ENCODE measurements around the gene SSBP3.

SSBP3 gene

GRCh38 chr1:54348700-54349021, 57.5 kb downstream of the SSBP3 start:
- no peak for ATAC-seq
- no peak for TF ChIP-seq ZNF8 (CRISPR knock-in tag; IDR thresholded peaks at IDR 0.05)
- TF ChIP-seq, protein P1, sequence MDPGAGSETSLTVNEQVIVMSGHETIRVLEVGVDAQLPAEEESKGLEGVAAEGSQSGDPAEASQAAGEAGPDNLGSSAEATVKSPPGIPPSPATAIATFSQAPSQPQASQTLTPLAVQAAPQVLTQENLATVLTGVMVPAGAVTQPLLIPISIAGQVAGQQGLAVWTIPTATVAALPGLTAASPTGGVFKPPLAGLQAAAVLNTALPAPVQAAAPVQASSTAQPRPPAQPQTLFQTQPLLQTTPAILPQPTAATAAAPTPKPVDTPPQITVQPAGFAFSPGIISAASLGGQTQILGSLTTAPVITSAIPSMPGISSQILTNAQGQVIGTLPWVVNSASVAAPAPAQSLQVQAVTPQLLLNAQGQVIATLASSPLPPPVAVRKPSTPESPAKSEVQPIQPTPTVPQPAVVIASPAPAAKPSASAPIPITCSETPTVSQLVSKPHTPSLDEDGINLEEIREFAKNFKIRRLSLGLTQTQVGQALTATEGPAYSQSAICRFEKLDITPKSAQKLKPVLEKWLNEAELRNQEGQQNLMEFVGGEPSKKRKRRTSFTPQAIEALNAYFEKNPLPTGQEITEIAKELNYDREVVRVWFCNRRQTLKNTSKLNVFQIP (CRISPR knock-in tag; IDR thresholded peaks at IDR 0.05; ENCODE audit: borderline replicate concordance, low read depth) = no peak
- TF ChIP-seq ESRRG (CRISPR knock-in tag; IDR thresholded peaks at IDR 0.05) = no peak
- no peak for TF ChIP-seq ZNF70 (CRISPR knock-in tag; IDR thresholded peaks at IDR 0.05)
- no peak for TF ChIP-seq SNAI2 (CRISPR knock-in tag; IDR thresholded peaks at IDR 0.05)
- TF ChIP-seq, protein P2, sequence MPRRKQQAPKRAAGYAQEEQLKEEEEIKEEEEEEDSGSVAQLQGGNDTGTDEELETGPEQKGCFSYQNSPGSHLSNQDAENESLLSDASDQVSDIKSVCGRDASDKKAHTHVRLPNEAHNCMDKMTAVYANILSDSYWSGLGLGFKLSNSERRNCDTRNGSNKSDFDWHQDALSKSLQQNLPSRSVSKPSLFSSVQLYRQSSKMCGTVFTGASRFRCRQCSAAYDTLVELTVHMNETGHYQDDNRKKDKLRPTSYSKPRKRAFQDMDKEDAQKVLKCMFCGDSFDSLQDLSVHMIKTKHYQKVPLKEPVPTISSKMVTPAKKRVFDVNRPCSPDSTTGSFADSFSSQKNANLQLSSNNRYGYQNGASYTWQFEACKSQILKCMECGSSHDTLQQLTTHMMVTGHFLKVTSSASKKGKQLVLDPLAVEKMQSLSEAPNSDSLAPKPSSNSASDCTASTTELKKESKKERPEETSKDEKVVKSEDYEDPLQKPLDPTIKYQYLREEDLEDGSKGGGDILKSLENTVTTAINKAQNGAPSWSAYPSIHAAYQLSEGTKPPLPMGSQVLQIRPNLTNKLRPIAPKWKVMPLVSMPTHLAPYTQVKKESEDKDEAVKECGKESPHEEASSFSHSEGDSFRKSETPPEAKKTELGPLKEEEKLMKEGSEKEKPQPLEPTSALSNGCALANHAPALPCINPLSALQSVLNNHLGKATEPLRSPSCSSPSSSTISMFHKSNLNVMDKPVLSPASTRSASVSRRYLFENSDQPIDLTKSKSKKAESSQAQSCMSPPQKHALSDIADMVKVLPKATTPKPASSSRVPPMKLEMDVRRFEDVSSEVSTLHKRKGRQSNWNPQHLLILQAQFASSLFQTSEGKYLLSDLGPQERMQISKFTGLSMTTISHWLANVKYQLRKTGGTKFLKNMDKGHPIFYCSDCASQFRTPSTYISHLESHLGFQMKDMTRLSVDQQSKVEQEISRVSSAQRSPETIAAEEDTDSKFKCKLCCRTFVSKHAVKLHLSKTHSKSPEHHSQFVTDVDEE (CRISPR knock-in tag; IDR thresholded peaks at IDR 0.05) = no peak
- no peak for TF ChIP-seq CSDC2 (CRISPR knock-in tag; IDR thresholded peaks at IDR 0.05)
- TF ChIP-seq ISL1 (CRISPR knock-in tag; IDR thresholded peaks at IDR 0.05) = no peak
- no peak for TF ChIP-seq GLIS3 (CRISPR knock-in tag; IDR thresholded peaks at IDR 0.05)
- TF ChIP-seq, protein P3, sequence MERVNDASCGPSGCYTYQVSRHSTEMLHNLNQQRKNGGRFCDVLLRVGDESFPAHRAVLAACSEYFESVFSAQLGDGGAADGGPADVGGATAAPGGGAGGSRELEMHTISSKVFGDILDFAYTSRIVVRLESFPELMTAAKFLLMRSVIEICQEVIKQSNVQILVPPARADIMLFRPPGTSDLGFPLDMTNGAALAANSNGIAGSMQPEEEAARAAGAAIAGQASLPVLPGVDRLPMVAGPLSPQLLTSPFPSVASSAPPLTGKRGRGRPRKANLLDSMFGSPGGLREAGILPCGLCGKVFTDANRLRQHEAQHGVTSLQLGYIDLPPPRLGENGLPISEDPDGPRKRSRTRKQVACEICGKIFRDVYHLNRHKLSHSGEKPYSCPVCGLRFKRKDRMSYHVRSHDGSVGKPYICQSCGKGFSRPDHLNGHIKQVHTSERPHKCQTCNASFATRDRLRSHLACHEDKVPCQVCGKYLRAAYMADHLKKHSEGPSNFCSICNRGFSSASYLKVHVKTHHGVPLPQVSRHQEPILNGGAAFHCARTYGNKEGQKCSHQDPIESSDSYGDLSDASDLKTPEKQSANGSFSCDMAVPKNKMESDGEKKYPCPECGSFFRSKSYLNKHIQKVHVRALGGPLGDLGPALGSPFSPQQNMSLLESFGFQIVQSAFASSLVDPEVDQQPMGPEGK (CRISPR knock-in tag; IDR thresholded peaks at IDR 0.05; ENCODE audit: borderline replicate concordance) = no peak
- TF ChIP-seq BACH2 (CRISPR knock-in tag; IDR thresholded peaks at IDR 0.05; ENCODE audit: borderline replicate concordance) = no peak
- TF ChIP-seq, protein P4, sequence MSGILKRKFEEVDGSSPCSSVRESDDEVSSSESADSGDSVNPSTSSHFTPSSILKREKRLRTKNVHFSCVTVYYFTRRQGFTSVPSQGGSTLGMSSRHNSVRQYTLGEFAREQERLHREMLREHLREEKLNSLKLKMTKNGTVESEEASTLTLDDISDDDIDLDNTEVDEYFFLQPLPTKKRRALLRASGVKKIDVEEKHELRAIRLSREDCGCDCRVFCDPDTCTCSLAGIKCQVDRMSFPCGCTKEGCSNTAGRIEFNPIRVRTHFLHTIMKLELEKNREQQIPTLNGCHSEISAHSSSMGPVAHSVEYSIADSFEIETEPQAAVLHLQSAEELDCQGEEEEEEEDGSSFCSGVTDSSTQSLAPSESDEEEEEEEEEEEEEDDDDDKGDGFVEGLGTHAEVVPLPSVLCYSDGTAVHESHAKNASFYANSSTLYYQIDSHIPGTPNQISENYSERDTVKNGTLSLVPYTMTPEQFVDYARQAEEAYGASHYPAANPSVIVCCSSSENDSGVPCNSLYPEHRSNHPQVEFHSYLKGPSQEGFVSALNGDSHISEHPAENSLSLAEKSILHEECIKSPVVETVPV (CRISPR knock-in tag; IDR thresholded peaks at IDR 0.05) = no peak

- no peak for ATAC-seq
Observed at GRCh38 chr1:54347955-54348699, 58.1 kb downstream of the SSBP3 start.

GRCh38 chr1:54347261-54347954, 58.8 kb downstream of the SSBP3 start:
- no peak for ATAC-seq
- TF ChIP-seq ZFP30 (CRISPR knock-in tag; IDR thresholded peaks at IDR 0.05) (no peak), ISL1 (CRISPR knock-in tag; IDR thresholded peaks at IDR 0.05) (no peak), BACH2 (CRISPR knock-in tag; IDR thresholded peaks at IDR 0.05; ENCODE audit: borderline replicate concordance) (no peak), ZNF565 (CRISPR knock-in tag; conservative IDR thresholded peaks at IDR 0.05; ENCODE audit: low read depth) (no peak), ZNF8 (CRISPR knock-in tag; IDR thresholded peaks at IDR 0.05) (no peak), ARNTL (CRISPR knock-in tag; IDR thresholded peaks at IDR 0.05; ENCODE audit: borderline replicate concordance, low read depth) (no peak), OSR1 (CRISPR knock-in tag; IDR thresholded peaks at IDR 0.05) (no peak), TCF4 (CRISPR knock-in tag; IDR thresholded peaks at IDR 0.05; ENCODE audit: borderline replicate concordance) (no peak), PPARA (CRISPR knock-in tag; IDR thresholded peaks at IDR 0.05; ENCODE audit: borderline replicate concordance) (no peak), SNAI2 (CRISPR knock-in tag; IDR thresholded peaks at IDR 0.05) (no peak), GLIS3 (CRISPR knock-in tag; IDR thresholded peaks at IDR 0.05) (no peak)
- TF ChIP-seq, protein P4 (CRISPR knock-in tag; IDR thresholded peaks at IDR 0.05) = no peak
- TF ChIP-seq, protein P1 (CRISPR knock-in tag; IDR thresholded peaks at IDR 0.05; ENCODE audit: borderline replicate concordance, low read depth) = no peak
- TF ChIP-seq, protein P2 (CRISPR knock-in tag; IDR thresholded peaks at IDR 0.05) = no peak

More at GRCh38 chr1:54347955-54348699, 58.1 kb downstream of the SSBP3 start:
- TF ChIP-seq CSDC2 (CRISPR knock-in tag; IDR thresholded peaks at IDR 0.05) = no peak
- TF ChIP-seq ESRRG (CRISPR knock-in tag; IDR thresholded peaks at IDR 0.05) = no peak
- TF ChIP-seq ZFP30 (CRISPR knock-in tag; IDR thresholded peaks at IDR 0.05) = no peak
- no peak for TF ChIP-seq ARNTL (CRISPR knock-in tag; IDR thresholded peaks at IDR 0.05; ENCODE audit: borderline replicate concordance, low read depth)
- TF ChIP-seq BACH2 (CRISPR knock-in tag; IDR thresholded peaks at IDR 0.05; ENCODE audit: borderline replicate concordance) = no peak
- TF ChIP-seq ISL1 (CRISPR knock-in tag; IDR thresholded peaks at IDR 0.05) = no peak
- TF ChIP-seq ZNF565 (CRISPR knock-in tag; conservative IDR thresholded peaks at IDR 0.05; ENCODE audit: low read depth) = no peak
- TF ChIP-seq TCF4 (CRISPR knock-in tag; IDR thresholded peaks at IDR 0.05; ENCODE audit: borderline replicate concordance) = no peak
- no peak for TF ChIP-seq ZC3H10 (CRISPR knock-in tag; IDR thresholded peaks at IDR 0.05)
- no peak for TF ChIP-seq TOX (CRISPR knock-in tag; IDR thresholded peaks at IDR 0.05; ENCODE audit: borderline replicate concordance)

Measured in SK-N-SH treated with all-trans-retinoic acid at 6 μM for 48 hours (cell line).